Islet of Langerhans (tissue), 1 donor: ENCODE measurements around the gene PTPN2.
"Not testable (repeated sequence)": the region's sequence is repeated elsewhere in the genome, so short reads cannot be mapped to it uniquely, and the experiment has no call there.

Experiments
- FAIRE-seq: peaks from one replicate; lab custom pipeline; 2011; peaks lifted over from hg19 to GRCh38; lab: Jason Lieb, UNC

PTPN2 gene

GRCh38 chr18:12772111-12772510 lies 111.9 kb downstream of the PTPN2 start:
- FAIRE-seq: no peak

- no peak for FAIRE-seq
Observed at GRCh38 chr18:12770469-12771219, 113.4 kb downstream of the PTPN2 start.

- FAIRE-seq: no peak
Observed at GRCh38 chr18:12769644-12770440, 114.2 kb downstream of the PTPN2 start.

- FAIRE-seq: no peak
Observed at GRCh38 chr18:12769136-12769535, 114.9 kb downstream of the PTPN2 start.

- no peak for FAIRE-seq
Observed at GRCh38 chr18:12768625-12769024, 115.4 kb downstream of the PTPN2 start.

GRCh38 chr18:12767580-12768155 lies 116.4 kb downstream of the PTPN2 start:
- no peak for FAIRE-seq

- FAIRE-seq: no peak
Observed at GRCh38 chr18:12766986-12767433, 117.0 kb downstream of the PTPN2 start.

- FAIRE-seq: no peak
Observed at GRCh38 chr18:12765586-12765985, 118.5 kb downstream of the PTPN2 start.

- no peak for FAIRE-seq
Observed at GRCh38 chr18:12765126-12765525, 118.9 kb downstream of the PTPN2 start.

GRCh38 chr18:12758566-12758965 lies 125.5 kb downstream of the PTPN2 start:
- FAIRE-seq: not testable (repeated sequence)

GRCh38 chr18:12756619-12757239 lies 127.3 kb downstream of the PTPN2 start:
- FAIRE-seq: not testable (repeated sequence)

- not testable (repeated sequence) for FAIRE-seq
Observed at GRCh38 chr18:12755606-12756005, 128.4 kb downstream of the PTPN2 start.

GRCh38 chr18:12754511-12754910 lies 129.5 kb downstream of the PTPN2 start:
- no peak for FAIRE-seq

- no peak for FAIRE-seq
Observed at GRCh38 chr18:12751891-12752290, 132.1 kb downstream of the PTPN2 start.

GRCh38 chr18:12751503-12751884 lies 132.5 kb downstream of the PTPN2 start:
- FAIRE-seq: no peak

GRCh38 chr18:12750715-12751502 lies 133.1 kb downstream of the PTPN2 start:
- FAIRE-seq: no peak

GRCh38 chr18:12750076-12750714 lies 133.8 kb downstream of the PTPN2 start:
- no peak for FAIRE-seq

- FAIRE-seq: no peak
Observed at GRCh38 chr18:12749121-12749520, 134.9 kb downstream of the PTPN2 start.

- no peak for FAIRE-seq
Observed at GRCh38 chr18:12748671-12749070, 135.4 kb downstream of the PTPN2 start.

GRCh38 chr18:12747530-12748315 lies 136.3 kb downstream of the PTPN2 start:
- no peak for FAIRE-seq
